ENCODE data around the gene HS3ST4.
A peak's percentile ranks its signal among the peaks of the same experiment; 100 is the strongest.
"Not testable (repeated sequence)": the region's sequence is repeated elsewhere in the genome, so short reads cannot be mapped to it uniquely, and the experiment has no call there.

The HS3ST4 gene

GRCh38 chr16:25730396-25730795, 38.6 kb downstream of the HS3ST4 start:
- DNase-seq (ENCODE audit: low read depth): no peak

- DNase-seq (ENCODE audit: low read depth): no peak
Observed at GRCh38 chr16:25734430-25735385, 42.9 kb downstream of the HS3ST4 start.

- DNase-seq (ENCODE audit: low read depth): no peak
Observed at GRCh38 chr16:25735645-25736044, 43.9 kb downstream of the HS3ST4 start.

GRCh38 chr16:25747160-25747758, 55.5 kb downstream of the HS3ST4 start:
- peak; percentile 1 for DNase-seq (ENCODE audit: low read depth)

GRCh38 chr16:25748092-25748654, 56.4 kb downstream of the HS3ST4 start:
- no peak for DNase-seq (ENCODE audit: low read depth)

- DNase-seq (ENCODE audit: low read depth): no peak
Observed at GRCh38 chr16:25750488-25751216, 58.9 kb downstream of the HS3ST4 start.

GRCh38 chr16:25751230-25751835, 59.6 kb downstream of the HS3ST4 start:
- no peak for DNase-seq (ENCODE audit: low read depth)

GRCh38 chr16:25764466-25764865, 72.7 kb downstream of the HS3ST4 start:
- DNase-seq (ENCODE audit: low read depth): no peak

DNA sequence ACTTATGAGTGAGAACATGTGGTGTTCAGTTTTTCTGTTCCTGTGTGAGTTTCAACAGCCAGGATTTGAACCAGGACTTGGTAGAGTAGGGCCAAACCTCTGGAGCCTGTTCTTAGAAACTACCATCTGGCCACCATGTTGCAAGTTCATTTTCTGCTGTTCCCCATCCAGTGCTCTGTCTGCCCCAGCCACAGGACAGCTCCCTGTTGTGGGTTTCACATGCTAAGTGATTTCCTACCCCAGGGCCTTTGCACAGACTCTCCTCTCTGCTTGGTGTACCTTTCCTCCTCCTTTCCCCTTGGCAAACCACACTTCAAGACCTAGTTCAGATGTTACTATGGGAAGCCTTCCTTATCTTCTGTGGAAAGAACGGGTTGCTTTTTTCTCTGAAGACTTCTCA, 79.5 kb downstream of the HS3ST4 start:
- no peak for DNase-seq (ENCODE audit: low read depth)

GRCh38 chr16:25771812-25772568, 80.2 kb downstream of the HS3ST4 start:
- no peak for DNase-seq (ENCODE audit: low read depth)

DNA sequence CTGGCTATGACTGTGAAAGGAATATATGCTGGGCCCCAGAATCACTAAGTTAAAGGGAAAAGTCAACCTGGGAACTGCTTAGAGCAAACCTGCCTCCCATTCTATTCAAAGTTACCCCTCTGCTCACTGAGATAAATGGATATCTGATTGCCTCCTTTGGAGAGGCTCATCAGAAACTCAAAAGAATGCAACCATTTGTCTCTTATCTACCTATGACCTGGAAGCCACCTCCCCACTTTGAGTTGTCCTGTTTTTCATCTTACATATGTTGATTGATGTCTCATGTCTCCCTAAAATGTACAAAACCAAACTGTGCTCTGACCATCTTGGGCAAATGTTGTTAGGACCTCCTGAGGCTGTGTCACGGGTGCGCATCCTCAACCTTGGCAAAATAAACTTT, 84.5 kb downstream of the HS3ST4 start:
- not testable (repeated sequence) for DNase-seq (ENCODE audit: low read depth)

DNA sequence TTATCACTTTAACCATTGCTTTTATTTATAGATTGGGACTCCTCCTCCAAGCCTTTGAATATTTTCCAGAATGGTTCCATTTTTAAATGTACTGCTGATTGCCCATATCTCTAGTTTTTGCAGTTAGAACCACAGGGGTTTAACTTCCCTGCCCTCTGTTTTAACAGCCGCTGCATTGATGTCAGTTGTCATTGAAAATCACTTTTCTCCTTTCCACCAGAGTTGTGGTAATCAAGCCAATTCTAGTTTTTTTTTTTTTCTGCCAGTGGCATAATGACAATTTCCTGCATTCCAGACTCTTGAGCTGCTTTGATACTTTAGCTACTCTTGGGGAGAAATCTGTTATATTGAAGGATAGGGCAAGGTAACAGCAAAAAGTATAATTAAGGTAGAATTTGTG, 91.5 kb downstream of the HS3ST4 start:
- DNase-seq (ENCODE audit: low read depth): no peak

DNA sequence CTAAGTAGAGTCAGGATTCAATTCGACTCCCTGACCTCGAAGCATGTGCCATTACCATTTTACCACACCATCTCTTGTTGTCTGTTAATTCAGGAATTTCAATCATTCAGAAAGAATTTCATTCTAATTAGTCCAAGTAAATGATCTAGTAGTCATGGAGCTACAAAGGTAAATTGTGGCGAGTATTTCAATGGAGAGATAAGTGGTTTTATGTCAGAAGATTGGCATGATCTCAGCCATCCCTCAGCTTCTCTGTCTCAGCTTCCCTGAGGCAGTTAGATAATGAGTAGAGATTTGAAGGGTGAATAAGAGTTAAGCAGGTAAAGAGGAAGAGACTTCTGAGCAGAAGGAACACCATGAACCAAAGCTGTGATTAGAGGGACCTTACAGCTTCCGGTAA, 93.6 kb downstream of the HS3ST4 start:
- DNase-seq (ENCODE audit: low read depth): no peak

GRCh38 chr16:25786748-25787147, 95.0 kb downstream of the HS3ST4 start:
- DNase-seq (ENCODE audit: low read depth): no peak

GRCh38 chr16:25788637-25789036, 96.9 kb downstream of the HS3ST4 start:
- no peak for DNase-seq (ENCODE audit: low read depth)

DNA sequence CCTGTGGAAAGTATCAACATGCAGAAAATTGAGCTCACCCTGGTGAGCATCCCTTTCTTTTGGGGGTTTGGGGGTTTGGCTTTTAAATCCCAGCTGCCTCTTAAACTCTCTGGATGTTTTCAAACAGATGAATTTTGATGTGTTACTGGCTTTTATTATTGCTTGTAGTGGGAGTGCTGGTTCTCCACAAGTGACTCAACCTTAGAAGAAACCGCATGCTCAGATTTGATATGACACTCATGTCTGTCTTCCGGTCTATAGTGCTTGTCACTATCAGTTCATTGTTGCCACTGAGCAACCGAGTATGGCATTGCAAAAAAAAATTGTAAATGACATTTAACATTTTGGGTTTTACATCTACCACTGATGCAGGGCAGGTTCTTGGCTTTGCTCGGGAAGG, 104.5 kb downstream of the HS3ST4 start:
- DNase-seq (ENCODE audit: low read depth): no peak

- no peak for DNase-seq (ENCODE audit: low read depth)
Observed at GRCh38 chr16:25798065-25798464, 106.3 kb downstream of the HS3ST4 start.

GRCh38 chr16:25799816-25800215, 108.1 kb downstream of the HS3ST4 start:
- no peak for DNase-seq (ENCODE audit: low read depth)

DNA sequence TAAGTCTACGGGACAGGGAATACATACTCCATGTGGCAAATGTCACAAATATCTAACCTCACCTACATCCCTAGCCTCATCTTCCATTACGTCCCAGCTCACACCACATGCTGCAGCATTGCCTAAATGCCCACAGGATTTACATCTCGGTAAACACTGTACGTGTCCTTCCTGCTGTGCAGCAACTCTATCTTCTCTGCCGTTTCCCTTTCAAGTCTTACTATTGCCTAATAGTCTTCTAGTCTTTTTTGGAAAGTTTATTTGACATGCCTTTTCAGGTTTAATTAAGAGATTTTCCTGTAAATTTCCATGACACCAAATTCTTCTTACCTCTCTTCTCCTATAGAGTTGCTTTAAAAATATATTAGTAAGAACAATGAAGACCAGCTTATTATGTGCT, 120.5 kb downstream of the HS3ST4 start:
- no peak for DNase-seq (ENCODE audit: low read depth)

GRCh38 chr16:25817295-25817694, 125.5 kb downstream of the HS3ST4 start:
- DNase-seq (ENCODE audit: low read depth): no peak

GRCh38 chr16:25817876-25818275, 126.1 kb downstream of the HS3ST4 start:
- DNase-seq (ENCODE audit: low read depth): no peak

Data from iris pigment epithelial cell (primary cell).